Prostate gland (tissue), 2 donors: ENCODE data around the gene RPUSD4.

ENCODE experiments used
- POLR2A ChIP-seq: fragments of 450-650 bp; IDR thresholded peaks from one replicate; pipeline ENCODE4 v1.6.1; 2016; ENCODE audit warnings: antibody characterized with exemption, mild to moderate bottlenecking
- POLR2AphosphoS5 ChIP-seq: sonication (generic); formaldehyde crosslinking; IDR thresholded peaks from one replicate; pipeline ENCODE4 v1.6.1; 2017; ENCODE audit warnings: antibody characterized with exemption
- TF ChIP-seq, protein P1 (sequence below), 4 experiments: fragments of 200-600 bp in 2 of 4; fragments of 450-650 bp in 2 of 4; sonication (generic) in 2 of 4; IDR thresholded peaks; 1 replicate in 3 of 4; 2 replicates in 1 of 4; pipeline ENCODE4 v1.5.1; 2016 to 2019; ENCODE audit warnings: antibody characterized with exemption in 4 of 4, mild to moderate bottlenecking in 2 of 4, moderate library complexity in 2 of 4

DNA sequence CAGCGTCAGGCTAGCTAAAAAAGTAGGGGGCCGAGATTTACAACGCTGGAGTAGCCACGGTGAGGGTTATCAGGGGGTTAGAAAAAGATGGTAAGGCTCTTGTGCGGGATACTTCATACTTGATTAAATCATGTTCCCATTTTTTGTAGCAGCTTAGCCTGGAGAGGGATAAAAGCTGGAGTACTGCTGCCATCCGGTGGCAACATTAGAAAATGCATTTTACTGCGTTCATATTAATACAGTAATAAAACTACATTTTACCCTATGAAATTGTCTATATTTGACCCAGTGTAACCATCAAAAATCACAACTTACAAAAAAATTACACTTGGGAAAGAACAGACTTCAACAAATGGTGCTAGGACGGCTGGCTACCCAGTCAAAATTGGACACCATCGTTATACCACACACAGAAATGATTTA lies 17.3 kb downstream of the RPUSD4 start:
- TF ChIP-seq, protein P1, sequence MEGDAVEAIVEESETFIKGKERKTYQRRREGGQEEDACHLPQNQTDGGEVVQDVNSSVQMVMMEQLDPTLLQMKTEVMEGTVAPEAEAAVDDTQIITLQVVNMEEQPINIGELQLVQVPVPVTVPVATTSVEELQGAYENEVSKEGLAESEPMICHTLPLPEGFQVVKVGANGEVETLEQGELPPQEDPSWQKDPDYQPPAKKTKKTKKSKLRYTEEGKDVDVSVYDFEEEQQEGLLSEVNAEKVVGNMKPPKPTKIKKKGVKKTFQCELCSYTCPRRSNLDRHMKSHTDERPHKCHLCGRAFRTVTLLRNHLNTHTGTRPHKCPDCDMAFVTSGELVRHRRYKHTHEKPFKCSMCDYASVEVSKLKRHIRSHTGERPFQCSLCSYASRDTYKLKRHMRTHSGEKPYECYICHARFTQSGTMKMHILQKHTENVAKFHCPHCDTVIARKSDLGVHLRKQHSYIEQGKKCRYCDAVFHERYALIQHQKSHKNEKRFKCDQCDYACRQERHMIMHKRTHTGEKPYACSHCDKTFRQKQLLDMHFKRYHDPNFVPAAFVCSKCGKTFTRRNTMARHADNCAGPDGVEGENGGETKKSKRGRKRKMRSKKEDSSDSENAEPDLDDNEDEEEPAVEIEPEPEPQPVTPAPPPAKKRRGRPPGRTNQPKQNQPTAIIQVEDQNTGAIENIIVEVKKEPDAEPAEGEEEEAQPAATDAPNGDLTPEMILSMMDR (IDR thresholded peaks at IDR 0.05), result peak; percentile 41 to 86 (median 81)
- TF ChIP-seq POLR2AphosphoS5 (peak; percentile 15), POLR2A (no peak)
